ENCODE data around the gene NNAT. TPM values are rescaled to one million over a fixed set of nuclear protein-coding genes. Genes with fewer than 3 reads are reported as not detected.

The NNAT gene
- total RNA-seq, 2 experiments from 2014 or later: 0.29 to 0.32 TPM

GRCh38 chr20:37500311-37500710, 20.7 kb upstream of the NNAT start:
- CTCF ChIA-PET: no interaction called here
- POLR2A ChIA-PET: no interaction called here

GRCh38 chr20:37501940-37502339, 19.1 kb upstream of the NNAT start:
- POLR2A ChIA-PET: no interaction called here

GRCh38 chr20:37502654-37503053, 18.4 kb upstream of the NNAT start:
- CTCF ChIA-PET: no interaction called here
- POLR2A ChIA-PET: no interaction called here

More at GRCh38 chr20:37501940-37502339, 19.1 kb upstream of the NNAT start:
- CTCF ChIA-PET: no interaction called here

DNA sequence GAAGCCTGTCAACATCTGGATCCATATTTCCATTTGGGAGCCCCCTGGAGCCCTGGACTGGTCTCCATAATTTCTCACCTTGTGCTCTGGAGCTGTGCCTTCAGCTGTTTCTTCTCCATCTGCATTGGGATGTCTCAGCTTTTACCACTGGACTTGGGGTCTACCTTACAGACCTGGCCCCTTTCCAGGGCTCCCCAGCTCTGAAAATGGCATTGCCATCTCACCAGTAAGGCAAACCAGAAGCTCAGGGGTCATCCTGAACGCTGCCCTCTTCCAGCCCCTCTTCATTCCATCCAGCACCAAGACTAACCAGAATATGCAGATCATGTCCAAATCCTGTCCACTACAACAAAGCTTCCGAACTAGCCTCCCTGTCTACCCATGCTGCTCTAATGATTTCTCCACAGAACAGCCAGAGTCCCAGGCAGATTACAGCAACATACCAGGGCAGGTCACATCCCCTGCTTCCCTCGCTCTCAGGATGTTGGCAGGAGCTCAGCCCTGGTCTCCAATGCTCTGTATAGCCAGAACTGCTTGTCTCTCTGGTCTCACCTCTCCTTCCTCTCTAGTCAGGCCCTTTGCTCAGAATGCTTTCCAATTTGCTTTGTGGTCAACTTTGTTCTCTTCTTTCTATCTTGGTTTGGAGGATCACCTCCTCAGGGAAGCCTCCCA, 17.7 kb upstream of the NNAT start:
- POLR2A ChIA-PET: no interaction called here
- CTCF ChIA-PET: no interaction called here

DNA sequence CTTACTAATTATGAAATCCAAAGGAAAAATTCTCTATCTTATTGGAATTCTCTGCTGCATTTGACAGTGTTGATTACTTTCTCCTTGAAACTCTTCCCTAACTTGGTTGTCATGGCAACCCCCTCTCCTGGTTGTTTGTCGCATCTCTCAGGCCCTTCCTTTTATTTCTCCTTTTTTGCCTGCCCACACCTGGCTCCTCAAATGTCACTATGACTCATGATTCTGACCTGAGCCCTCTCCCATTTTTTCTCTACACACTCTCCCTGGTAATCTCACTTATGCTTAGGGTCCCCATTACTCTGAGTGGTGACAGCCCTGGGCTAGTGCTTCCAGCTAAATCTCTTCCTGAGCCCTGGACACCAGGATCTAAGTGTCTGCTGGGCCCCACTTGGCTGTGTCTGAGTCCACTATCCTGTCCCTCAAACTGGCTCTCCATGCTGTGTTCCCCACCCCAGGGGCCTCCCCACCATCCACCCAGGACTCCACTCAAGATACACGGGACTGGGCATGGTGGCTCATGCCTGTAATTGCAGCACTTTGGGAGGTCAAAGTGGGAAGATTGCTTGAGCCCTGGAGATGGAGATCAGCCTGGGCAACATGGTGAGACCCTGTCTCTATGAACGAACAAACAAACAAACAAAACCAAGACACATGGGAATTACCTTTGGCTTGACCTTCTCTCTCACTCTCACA, 16.5 kb upstream of the NNAT start:
- ChIA-PET POLR2A (no interaction called here), CTCF (no interaction called here)

DNA sequence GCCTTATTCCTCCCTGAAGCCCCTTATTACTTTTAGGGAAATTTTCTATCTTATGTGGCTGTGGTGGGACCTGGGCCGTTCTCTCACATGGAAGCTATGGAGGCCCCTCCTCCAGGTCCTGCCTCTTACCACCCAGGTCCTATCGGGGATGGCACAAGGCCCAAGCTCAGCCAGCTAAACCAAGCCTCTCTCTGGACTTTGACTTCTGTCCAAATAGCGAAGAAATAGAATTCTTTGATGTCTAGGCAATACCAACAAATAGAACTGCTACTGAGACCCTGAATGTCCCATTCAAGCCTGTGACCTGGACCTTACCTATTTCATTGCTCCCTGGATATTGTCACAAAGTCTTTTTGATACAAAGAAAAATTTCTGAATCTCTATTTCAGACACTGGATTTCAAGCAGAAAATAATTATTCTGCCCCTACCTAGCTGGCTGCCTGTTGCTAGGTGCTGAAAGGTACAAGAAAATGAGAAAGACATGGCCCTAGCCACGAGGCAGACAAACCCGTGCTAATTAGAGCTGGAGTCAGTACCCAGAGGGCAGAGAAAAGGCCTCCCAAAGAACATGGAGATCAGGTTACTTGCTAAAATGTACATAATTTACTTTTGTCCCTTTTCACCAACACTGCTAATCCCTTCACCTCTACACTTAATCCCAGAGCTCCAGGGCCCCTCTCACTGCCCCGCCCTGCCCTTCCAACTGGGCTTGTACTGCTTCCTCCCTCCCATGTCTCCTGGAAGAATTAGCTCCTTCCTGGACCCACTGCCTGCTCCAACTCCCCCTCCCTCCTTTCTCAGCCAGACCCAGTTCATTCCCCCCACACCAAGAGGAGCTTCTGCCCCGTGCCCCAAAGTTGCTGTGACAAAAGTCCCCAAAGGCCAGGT, 15.5 kb upstream of the NNAT start:
- POLR2A ChIA-PET: no interaction called here
- CTCF ChIA-PET: no interaction called here

- CTCF ChIA-PET: no interaction called here
- POLR2A ChIA-PET: no interaction called here
These were observed 14.8 kb upstream of the NNAT start for GRCh38 chr20:37506152-37506725.

- ChIA-PET POLR2A (no interaction called here), CTCF (interaction anchor here (0.6 to 0.9 kb wide), 3 partner anchors 38 to 182 kb away, joined by 3 to 4 read pairs (median 3); no protein-coding TSS in a partner anchor)
These were observed 10.8 kb upstream of the NNAT start for GRCh38 chr20:37510226-37510625.

DNA sequence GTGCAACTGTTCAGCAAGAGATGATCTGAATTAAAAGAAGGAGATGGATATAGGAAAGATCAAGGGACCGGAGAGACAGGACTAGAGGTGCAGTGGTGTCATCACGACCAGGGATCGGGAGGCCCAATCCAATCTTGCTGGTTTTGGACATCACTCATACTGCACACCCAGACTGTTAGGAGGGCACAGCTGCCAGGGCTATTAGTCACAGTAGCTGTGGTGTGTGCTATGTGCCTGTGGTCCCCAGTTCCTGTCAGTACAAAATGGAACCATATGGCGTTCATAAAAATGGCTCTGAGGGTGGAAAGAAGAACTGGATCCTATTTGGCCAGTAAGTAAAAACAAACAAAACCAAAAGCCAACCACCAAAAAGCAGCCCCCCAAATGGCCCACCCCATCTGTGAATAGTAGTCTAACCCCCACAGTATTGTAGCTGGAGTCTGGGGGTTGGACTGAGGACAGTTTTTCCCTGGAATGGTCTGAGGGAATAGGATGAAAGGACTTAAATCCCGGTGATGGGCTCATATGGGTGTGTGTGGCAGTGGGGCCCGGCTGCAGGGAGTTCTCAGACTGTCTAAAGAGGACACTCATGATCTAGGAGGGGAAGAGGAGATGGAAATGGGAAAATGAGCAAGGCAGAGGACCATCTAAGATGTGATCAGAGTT, 9.3 kb upstream of the NNAT start:
- CTCF ChIA-PET: no interaction called here
- POLR2A ChIA-PET: no interaction called here

DNA sequence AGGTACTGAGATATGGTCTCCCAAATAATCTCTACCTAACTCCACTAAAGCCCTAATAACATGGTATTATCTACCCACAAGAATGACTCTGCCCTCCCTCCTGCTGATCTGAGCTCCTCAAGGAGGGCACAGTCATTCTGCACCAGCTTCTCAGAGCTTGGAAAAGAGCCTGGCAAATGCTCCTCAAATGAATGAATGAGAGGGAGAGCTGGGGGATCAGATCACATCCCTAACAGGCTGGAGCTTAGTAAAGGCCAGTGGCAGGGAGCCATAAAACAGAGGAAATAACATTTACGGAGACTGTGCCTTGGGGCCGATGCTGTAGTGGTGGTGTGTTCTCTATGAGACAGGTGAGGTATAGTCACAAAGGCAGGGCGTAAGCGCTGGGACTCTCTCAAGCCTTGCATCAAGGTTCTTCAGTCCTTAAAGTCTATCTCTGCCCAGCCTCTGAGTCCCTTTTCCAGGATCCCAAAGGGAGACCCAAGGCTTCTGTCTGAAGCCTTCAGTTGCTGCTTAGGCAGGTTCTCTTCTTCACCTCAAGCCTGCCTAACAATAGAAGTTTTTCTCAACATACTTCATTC, 7.2 kb upstream of the NNAT start:
- ChIA-PET POLR2A (no interaction called here), CTCF (no interaction called here)

DNA sequence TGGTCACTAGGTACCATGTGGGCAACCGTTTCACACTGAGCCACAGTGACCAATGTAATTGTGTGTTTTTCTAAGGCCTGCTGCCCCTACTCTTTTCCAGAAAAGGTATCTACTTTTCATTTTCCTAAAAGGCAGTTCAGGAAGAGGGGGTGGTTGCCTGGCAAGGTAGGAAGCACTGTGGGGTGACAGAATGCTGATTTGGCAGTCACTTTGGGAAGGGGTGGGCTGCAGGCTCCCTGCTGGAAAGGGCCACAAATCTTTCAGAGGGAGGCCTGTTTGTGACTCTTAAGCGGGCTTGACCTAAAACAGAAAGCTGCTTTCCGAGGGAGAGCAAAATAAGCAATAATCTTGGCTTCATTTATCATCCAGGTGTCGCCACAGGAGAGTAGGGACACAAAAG, 5.2 kb upstream of the NNAT start:
- POLR2A ChIA-PET: no interaction called here
- CTCF ChIA-PET: no interaction called here

DNA sequence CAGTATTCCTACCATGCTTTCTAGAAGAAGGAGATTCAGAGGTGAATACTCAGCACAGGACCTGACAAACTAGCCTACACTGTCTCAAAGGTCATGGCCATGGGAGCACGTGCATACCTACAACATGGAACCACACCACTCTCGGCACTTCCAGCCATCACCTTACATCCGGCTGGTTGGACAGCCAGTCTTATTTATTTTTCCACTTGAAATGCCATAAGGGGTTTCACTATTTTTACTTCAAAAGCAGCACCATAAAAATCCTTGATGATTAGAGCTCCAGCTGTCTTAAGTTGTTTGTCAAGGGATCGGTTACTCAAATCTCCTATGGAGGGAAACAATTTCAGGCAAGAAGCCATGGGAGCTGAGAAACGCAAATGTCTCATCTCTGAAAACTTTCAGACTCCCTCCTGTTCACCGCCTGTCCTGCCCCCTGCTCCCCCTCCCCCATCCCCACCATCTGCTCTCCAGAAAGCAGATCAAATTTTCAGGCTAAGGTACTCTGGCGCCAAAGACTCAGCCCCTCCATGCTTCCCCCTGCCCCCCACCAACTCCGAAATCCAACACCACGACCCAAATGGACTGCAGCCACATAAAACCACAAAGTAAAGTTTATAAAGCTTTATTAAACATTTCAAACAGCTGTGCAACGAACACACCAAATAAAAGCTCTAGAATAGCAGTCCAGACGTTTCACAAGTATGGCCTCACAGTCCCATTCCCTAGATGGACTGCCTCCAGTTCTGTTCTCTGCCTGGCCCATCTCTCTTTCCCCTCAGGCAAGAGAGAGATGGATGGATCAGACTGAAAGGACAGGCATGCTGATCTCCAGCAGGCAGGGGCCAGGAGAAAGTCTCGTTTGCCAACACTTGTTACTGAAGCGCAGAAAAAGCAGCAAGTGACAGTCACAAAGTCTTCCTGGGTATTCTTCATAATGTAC, 4.0 kb upstream of the NNAT start:
- ChIA-PET POLR2A (no interaction called here), CTCF (interaction anchor here (0.7 kb wide), 1 partner anchor 46 kb away, joined by 3 read pairs; no protein-coding TSS in a partner anchor)

DNA sequence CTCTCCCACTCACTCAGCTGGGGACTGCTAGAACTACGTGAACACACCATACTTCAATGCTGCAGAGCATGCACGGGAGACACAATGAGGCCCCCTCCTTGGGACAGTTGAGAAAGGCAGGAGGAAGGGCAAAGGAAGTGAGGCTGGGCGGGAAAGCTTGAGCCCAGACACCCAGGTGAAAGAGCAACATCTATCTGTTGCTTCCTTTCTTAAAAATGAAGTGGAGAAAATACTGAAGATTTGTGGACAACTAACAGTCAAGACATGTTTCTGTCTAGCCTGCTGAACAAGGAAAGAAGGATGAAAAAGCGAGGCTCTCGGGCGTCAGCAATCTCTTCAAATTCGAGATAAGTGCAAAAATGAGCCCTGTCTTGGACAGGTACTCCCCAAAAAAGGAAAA, 3.0 kb upstream of the NNAT start:
- ChIA-PET CTCF (no interaction called here), POLR2A (no interaction called here)

DNA sequence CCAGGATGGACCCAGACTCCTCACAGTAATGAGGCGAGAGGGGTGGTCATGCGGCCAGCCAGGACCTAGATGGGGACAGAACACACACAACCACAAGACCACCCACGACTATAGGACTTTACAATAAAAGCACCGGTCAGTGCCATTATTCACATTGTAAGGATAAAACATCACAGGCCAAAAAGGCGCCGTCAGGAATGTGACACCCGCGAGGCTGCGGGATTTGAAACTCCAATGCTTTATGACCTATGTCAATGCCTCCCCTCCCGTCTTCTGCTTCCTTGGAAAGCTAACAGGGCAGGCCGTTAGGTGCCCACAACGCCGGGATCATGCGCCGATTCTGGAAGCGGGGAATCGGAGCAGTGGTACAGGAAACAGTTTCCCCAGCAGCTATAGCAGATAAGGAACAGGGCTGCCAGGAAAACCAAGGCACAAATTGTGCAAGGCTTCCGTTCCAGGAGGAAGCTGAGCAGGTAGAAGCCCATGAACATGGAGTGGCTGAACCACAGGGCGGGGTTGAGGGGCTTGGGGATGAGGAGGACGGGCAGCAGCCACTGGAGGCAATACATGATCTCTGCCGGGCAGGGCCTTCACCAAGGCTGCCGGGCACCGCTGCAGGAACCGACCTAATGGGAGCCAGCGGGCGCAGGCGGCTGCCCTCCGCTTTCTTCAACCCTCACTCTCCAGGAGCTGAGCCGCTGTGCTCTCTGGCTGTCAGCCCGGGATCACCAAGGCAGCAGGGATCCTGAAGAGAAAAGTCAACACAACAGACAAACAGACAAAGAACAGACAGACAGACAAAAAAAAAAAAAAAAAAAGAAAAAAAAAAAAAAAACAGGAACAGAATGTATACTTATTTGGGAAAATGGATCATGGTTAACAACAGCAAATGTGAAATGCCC, 2.2 kb upstream of the NNAT start:
- POLR2A ChIA-PET: no interaction called here
- CTCF ChIA-PET: interaction anchor here (0.7 kb wide), 1 partner anchor 321 kb away, joined by 3 read pairs; no protein-coding TSS in a partner anchor

DNA sequence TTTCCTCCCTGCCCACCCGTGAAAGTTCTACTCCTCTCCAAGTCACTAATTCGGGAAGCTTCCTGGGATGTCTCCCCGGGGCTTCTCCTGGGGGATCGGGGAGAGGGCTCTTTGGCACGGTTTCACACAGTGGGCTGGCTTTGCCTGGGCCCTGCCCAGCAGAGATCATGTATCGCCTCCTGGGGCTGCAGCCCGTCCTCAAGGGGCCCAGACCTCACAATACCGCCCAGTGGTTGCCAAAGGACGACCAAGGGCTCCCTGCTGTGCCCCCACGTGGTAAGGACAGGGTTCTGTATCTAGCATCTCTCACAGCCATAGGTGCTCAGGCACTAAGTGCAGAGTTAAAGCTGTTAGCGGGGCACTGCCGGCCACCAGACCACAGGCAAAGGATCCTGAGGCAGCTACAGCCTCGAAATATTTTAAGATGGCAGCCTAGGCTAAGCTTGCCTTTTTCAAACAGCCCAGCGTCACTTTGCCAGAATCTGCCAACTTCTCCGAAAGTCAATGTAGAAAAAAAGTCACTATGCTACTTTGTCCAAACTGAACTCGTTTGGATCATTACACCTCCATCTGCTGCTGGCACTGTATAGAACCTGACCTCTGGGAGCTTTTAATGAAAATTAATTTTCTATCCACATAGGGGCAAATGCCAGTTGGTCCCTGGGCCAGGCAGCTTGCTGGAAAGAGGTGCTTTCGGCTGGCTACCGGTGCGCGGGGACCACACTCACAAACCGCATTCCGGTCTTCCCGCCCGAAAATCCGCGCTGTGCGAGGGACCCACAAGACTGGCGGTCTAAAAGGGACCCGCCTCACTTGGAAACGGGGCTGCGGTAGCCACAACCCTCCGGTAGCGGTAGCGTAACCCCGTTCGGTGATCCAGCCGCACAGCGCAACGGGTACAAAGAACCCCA, 1.3 kb upstream of the NNAT start:
- ChIA-PET CTCF (interaction anchor here (0.7 to 1.1 kb wide), 2 partner anchors 322 to 324 kb away, joined by 3 read pairs; no protein-coding TSS in a partner anchor), POLR2A (no interaction called here)

DNA sequence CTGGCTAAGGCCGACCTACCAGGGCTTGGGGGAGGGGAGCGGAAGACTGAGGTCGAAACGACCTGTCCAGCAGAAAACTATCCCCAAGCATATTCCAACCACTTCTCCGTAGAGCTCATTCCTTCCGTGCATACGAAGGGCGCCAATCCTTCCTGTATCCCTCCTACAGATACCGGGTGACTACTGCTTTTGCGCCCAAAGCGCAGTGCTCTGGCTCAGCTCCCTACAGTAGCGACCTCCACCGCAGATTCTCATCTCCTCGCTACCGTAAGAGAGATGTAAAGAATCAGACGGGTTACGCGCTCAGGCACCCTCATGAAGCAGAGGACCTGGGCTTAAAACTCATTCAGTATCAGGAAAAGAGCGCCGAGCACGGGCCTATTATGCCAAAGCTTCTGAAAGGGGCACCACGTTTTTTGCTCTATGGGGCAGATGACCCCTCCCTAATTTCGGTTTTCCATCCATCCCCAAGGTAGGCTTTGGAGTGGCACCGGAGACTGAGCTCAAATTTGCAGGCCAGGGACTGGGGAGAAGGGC, 563 bp upstream of the NNAT start:
- ChIA-PET CTCF (interaction anchor here (0.6 to 1.1 kb wide), 2 partner anchors 44 to 325 kb away, joined by 3 read pairs; no protein-coding TSS in a partner anchor), POLR2A (no interaction called here)

All from activated CD8-positive, alpha-beta memory T cell treated with anti-CD3 and anti-CD28 coated beads for 36 hours (primary cell).